ENCODE measurements around the gene PVALB. TPM values are rescaled to one million over a fixed set of nuclear protein-coding genes. Genes with fewer than 3 reads are reported as not detected.

PVALB gene
- total and polyA plus RNA-seq, 2 of the 4 experiments (the other 2 are of a cell fraction) = not detected

DNA sequence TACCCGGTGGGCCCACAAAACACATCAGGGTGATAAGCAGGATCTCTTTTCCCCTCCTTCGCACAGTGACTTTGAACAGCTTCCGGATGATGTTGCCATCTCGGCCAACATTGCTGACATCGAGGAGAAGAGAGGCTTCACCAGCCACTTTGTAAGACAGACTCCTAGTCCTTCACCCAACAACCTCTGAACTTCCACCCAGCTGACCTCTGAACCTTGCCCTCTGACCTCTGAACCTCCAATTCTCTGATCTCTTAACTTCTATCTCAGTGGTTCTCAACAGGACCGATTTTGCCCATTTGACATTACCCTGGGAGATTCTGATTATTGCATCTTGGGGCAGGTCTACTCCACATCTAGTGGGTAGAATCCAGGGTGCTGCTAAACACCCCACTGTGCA lies 47.1 kb upstream of the PVALB start:
- H4K5ac ChIP-seq (ENCODE audit: low read depth, low read length) = no peak overlapping the region
- H3K27ac ChIP-seq (ENCODE audit: insufficient read depth, low read length) = no peak overlapping the region
- POLR2A ChIA-PET (ENCODE audit: unreplicated experiment) = no interaction called here
- no peak for TF ChIP-seq MAZ (IDR thresholded peaks at IDR 0.05; ENCODE audit: borderline replicate concordance, low read depth, low read length)
- TF ChIP-seq BHLHE40 (IDR thresholded peaks at IDR 0.05; ENCODE audit: low read depth, low read length) = no peak
- no peak for TF ChIP-seq NFE2L2 (IDR thresholded peaks at IDR 0.05; ENCODE audit: low read depth, low read length)
- TF ChIP-seq RAD21 (IDR thresholded peaks at IDR 0.05; ENCODE audit: low read length) = no peak
- TF ChIP-seq USF2 (IDR thresholded peaks at IDR 0.05; ENCODE audit: low read depth, low read length) = no peak
- TF ChIP-seq, protein P1, sequence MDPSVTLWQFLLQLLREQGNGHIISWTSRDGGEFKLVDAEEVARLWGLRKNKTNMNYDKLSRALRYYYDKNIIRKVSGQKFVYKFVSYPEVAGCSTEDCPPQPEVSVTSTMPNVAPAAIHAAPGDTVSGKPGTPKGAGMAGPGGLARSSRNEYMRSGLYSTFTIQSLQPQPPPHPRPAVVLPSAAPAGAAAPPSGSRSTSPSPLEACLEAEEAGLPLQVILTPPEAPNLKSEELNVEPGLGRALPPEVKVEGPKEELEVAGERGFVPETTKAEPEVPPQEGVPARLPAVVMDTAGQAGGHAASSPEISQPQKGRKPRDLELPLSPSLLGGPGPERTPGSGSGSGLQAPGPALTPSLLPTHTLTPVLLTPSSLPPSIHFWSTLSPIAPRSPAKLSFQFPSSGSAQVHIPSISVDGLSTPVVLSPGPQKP (IDR thresholded peaks at IDR 0.05; ENCODE audit: borderline replicate concordance, low read depth, low read length) = no peak
- TF ChIP-seq POLR2A (IDR thresholded peaks at IDR 0.05; ENCODE audit: low read depth, low read length) = no peak
- TF ChIP-seq CEBPB (IDR thresholded peaks at IDR 0.05; ENCODE audit: low read depth, low read length) = no peak
- CTCF ChIA-PET = no interaction called here
- no peak overlapping the region for H4K91ac ChIP-seq (ENCODE audit: insufficient read depth, low read depth, low read length)
- H2BK20ac ChIP-seq (ENCODE audit: low read depth, low read length) = no peak overlapping the region
- no peak overlapping the region for H3K23ac ChIP-seq (ENCODE audit: low read depth, low read length)
- H3K14ac ChIP-seq (replicated peaks; ENCODE audit: low read depth, low read length) = no peak overlapping the region
- intact Hi-C loops (cut with micrococcal nuclease) (no loop called here), dilution Hi-C loops (cut with HindIII; ENCODE audit: low sequenced_read_pairs, unreplicated experiment) (no loop called here), in situ Hi-C loops (cut with MboI; ENCODE audit: low sequenced_read_pairs) (no loop called here)
- no peak overlapping the region for H2BK15ac ChIP-seq (ENCODE audit: low read depth, low read length)
- no peak overlapping the region for H3K4ac ChIP-seq (ENCODE audit: low read depth, low read length)
- BruUV-seq (replicated peaks) = no TSS peak
- H3K18ac ChIP-seq (ENCODE audit: low read depth, low read length) = no peak overlapping the region
- 72% methylated on average over 3 of the region's 6 CpGs; no CpG with 5 or more reads in 1 of the 2 experiments for WGBS, 2 experiments (ENCODE audit: extremely low coverage in 2 of 2, insufficient read length in 1 of 2)
- H4K20me1 ChIP-seq (ENCODE audit: insufficient read depth, low read length) = no peaks in the 10 kb centered on the region; the same call in 1 of the 2 replicates
- H4K8ac ChIP-seq (ENCODE audit: low read depth in 2 of 2, low read length in 2 of 2) = no peak overlapping the region
- DNase-seq (no peak), ATAC-seq (ENCODE audit: low read depth) (no peak)
- no peaks in the 10 kb centered on the region for H3K9me1 ChIP-seq (ENCODE audit: insufficient read depth, low read length)
- no peaks in the 10 kb centered on the region for H3K79me1 ChIP-seq (ENCODE audit: low read depth in 1 of 2, low read length in 2 of 2)
- no peaks in the 10 kb centered on the region for H3K36me3 ChIP-seq (ENCODE audit: control insufficient read depth, insufficient read depth, low read length)
- no peak overlapping the region for H3K9ac ChIP-seq (ENCODE audit: low read depth, low read length)
- no peak overlapping the region for H3K4me2 ChIP-seq (ENCODE audit: low read depth, low read length)
- no peaks in the 10 kb centered on the region for H3K4me1 ChIP-seq (ENCODE audit: control insufficient read depth, insufficient read depth, low read length)
- H2AK9ac ChIP-seq (replicated peaks; ENCODE audit: low read depth, low read length, poor library complexity) = no peak overlapping the region
- no peak overlapping the region for H2AFZ ChIP-seq (replicated peaks; ENCODE audit: low read length, poor library complexity)
- no peak overlapping the region for H2BK120ac ChIP-seq (ENCODE audit: low read depth, low read length)
- H2BK5ac ChIP-seq (ENCODE audit: low read depth, low read length, poor library complexity, severe bottlenecking) = no peak overlapping the region
- no peaks in the 10 kb centered on the region for H3K9me3 ChIP-seq (ENCODE audit: control insufficient read depth, insufficient read depth, low read length)
- H3K27me3 ChIP-seq (ENCODE audit: control insufficient read depth, insufficient read depth, low read length) = peaks cover 18% of the 10 kb centered on the region; the same call in 1 of the 2 replicates
- no peak overlapping the region for H3K56ac ChIP-seq (ENCODE audit: extremely low read depth, insufficient read depth, low read length)
- no peak overlapping the region for H3K4me3 ChIP-seq (ENCODE audit: insufficient read depth, low read depth, low read length)
- H2AK5ac ChIP-seq (ENCODE audit: low read depth, low read length) = no peak overlapping the region
